Measurements from ENCODE around the gene C19orf12.

The C19orf12 gene

DNA sequence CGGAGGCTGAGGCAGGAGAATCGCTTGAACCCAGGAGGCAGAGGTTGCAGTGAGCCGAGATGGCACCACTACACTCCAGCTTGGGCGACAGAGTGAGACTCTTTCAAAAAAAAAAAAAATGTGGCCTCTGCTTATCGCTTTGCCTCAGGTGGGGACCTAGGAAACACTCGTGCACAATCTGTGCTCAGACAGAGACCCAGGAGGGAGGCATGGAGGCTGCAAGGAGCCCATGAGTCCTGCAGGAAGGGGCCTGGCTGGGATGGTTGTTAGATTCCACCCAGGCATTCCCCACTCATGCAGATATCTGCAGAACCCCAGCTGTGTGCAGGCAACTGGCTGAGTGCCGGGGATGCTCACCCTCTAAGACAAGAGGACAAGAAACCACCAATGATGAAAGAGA is 43.8 kb upstream of the C19orf12 start:
- no peak overlapping the region for H3K4me3 ChIP-seq (ENCODE audit: low read depth, low read length)
- no peak for DNase-seq (ENCODE audit: low read depth)
- TF ChIP-seq CTCF (conservative IDR thresholded peaks at IDR 0.05; ENCODE audit: low read depth, low read length) = no peak

DNA sequence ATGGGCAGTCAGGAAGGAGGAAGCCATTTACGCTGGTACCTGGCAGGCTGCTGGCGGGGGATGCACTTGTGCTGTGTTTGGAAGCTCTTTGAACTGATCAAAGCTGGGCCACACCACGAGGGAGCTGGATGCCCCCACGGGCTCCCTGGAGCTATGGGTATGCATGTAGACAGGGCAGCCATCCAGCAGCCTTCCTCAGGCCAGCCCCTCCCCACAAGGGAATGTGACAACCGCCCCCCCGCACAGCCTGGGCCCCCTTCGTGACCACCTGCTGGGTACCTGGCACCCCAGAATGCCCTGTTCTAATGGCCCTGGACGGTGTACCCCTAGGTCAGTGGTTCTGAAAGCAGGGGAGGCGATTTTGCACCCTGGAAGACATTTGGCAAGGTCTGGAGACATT is 42.5 kb upstream of the C19orf12 start:
- no peak overlapping the region for H3K4me3 ChIP-seq (ENCODE audit: low read depth, low read length)
- no peak for TF ChIP-seq CTCF (conservative IDR thresholded peaks at IDR 0.05; ENCODE audit: low read depth, low read length)
- no peak for DNase-seq (ENCODE audit: low read depth)

- no peak overlapping the region for H3K4me3 ChIP-seq (ENCODE audit: low read depth, low read length)
- DNase-seq (ENCODE audit: low read depth) = no peak
- no peak for TF ChIP-seq CTCF (conservative IDR thresholded peaks at IDR 0.05; ENCODE audit: low read depth, low read length)
Measured at GRCh38 chr19:29753934-29754305, 38.9 kb upstream of the C19orf12 start.

DNA sequence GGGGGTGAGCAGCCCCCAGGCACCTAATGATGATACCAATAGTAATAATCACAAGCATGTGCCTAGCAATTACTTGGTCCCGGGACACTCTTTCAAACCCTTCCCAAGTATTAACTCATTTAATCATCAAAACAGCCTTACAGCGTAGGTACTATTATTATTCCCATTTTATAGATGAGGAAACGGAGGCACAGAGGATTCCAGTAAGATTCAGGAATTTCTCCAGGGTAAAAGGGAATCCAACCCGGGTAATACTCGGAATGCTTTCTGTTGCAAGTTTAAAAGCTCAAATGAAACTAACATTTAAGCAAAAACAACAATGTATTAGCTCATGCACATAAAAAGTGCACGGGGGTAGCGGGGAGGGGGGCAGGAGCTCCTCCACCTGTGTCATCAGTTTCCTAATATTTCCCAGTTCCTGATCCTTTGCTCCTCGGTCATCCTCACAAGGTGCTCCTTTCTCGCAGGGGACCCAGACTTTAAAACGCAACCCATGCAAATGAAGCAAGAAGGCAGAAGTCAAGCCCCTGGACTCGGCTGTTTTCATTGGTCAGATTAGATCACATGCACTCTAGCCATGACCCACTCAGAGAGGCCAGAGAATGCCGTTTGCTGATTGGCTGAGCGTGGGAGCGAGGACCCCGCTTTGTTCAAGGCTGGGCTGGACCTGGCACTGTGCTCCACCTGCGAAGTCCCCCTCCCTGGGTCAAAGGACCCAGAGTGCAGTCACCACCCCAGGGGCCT is 38.3 kb upstream of the C19orf12 start:
- no peak for DNase-seq (ENCODE audit: low read depth)
- H3K4me3 ChIP-seq (ENCODE audit: low read depth, low read length) = no peak overlapping the region
- no peak for TF ChIP-seq CTCF (conservative IDR thresholded peaks at IDR 0.05; ENCODE audit: low read depth, low read length)

- TF ChIP-seq CTCF (conservative IDR thresholded peaks at IDR 0.05; ENCODE audit: low read depth, low read length) = no peak
- no peak for DNase-seq (ENCODE audit: low read depth)
- H3K4me3 ChIP-seq (ENCODE audit: low read depth, low read length) = no peak overlapping the region
Measured at GRCh38 chr19:29752450-29753025, 37.5 kb upstream of the C19orf12 start.

DNA sequence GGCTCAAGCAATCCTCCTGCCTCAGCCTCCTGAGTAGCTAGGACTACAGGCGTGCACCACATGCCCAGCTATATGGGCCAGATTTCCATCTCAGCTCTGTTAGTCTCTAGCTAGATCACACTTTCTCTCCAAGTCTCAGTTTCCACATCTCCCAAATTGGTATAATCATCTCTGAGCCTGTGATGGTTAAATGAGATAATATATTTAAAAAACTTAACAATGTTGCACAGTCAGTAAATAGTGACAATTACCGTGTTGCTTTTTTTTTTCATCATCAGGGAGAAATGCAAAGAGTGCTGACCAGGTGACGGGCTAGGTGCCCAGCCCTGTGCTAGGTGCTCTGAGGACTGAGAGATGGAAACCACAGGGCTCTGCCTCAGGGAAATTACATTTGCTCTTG is 36.9 kb upstream of the C19orf12 start:
- no peak overlapping the region for H3K4me3 ChIP-seq (ENCODE audit: low read depth, low read length)
- TF ChIP-seq CTCF (conservative IDR thresholded peaks at IDR 0.05; ENCODE audit: low read depth, low read length) = no peak
- DNase-seq (ENCODE audit: low read depth) = no peak

DNA sequence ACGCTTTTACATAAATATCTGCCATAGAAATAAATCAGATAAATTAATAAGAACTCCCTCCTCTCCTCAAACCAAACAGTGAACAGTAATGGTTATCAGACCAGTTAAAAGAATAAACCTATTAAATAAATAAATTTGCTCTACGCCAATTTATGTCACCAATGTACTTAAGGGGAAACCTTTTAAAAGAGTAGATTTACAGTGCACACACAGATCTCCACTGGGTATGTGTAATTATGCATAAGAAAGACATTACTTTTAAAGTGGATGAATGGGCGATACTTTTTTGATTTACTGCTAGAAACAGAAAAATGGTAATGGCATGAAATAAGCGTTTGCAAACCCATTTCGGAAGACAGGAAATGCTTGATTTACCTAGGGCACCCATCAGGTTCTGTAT is 34.9 kb upstream of the C19orf12 start:
- H3K4me3 ChIP-seq (ENCODE audit: low read depth, low read length) = no peak overlapping the region
- TF ChIP-seq CTCF (conservative IDR thresholded peaks at IDR 0.05; ENCODE audit: low read depth, low read length) = no peak
- no peak for DNase-seq (ENCODE audit: low read depth)

All from choroid plexus epithelial cell (primary cell).